ENCODE measurements around the gene P3H4. TPM values are rescaled to one million over a fixed set of nuclear protein-coding genes. Genes with fewer than 3 reads are reported as not detected.
A peak's percentile ranks its signal among the peaks of the same experiment; 100 is the strongest.

P3H4 gene
- polyA plus RNA-seq, 2 of the 4 experiments (the other 2 are of a cell fraction): 36.0 to 52.8 TPM

DNA sequence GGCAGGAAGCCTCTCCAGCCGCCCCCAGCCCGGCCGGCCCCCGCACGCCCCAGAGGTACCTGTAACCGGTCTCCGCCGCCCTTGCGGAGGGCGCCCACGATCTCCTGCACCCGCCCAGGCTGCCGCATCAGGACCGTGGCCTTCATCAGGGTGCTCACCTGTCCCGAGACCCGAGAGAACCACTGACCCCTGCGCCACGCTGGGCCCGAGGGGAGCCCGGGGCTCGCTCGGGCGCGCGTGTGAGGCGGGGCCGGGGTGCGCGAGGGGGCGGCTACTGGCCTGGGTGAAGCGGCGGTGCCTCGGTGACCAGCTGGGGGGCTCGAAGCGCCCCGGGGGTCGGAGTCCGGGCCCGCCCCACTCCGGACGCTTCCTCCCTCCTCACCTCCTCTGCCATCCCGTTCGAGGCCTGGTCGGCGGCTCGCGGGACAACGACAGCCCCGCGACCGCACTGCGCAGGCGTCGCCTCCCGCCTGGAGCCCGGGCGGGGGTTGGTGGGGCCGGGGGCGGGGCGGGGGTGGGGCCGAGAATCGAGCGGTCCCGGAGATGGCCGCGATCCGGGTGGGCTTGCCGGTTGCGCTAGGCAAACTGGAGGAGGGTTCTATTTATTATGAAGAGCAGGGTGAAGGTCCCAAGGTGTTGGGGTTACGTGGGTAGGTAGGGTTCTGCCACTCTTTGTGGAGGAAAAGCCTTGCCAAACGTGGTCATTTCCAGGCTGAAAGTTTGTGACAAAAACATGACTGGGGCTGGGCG, 24.2 kb upstream of the P3H4 start, which contains the start of gene NT5C3B (continued):
- TF ChIP-seq FOSB (CRISPR knock-in tag; IDR thresholded peaks at IDR 0.05) (no peak), EP300 (IDR thresholded peaks at IDR 0.05) (no peak), ELK1 (IDR thresholded peaks at IDR 0.05; ENCODE audit: low read depth, low read length) (no peak), TFCP2L1 (CRISPR knock-in tag; IDR thresholded peaks at IDR 0.05) (no peak), RCOR1 (IDR thresholded peaks at IDR 0.05; ENCODE audit: low read depth, low read length) (no peak), ZFP36 (IDR thresholded peaks at IDR 0.05; ENCODE audit: borderline replicate concordance, partially characterized antibody) (no peak), CEBPB (IDR thresholded peaks at IDR 0.05) (no peak), CBX8 (IDR thresholded peaks at IDR 0.05) (no peak), SMC3 (IDR thresholded peaks at IDR 0.05) (no peak), BHLHE40 (IDR thresholded peaks at IDR 0.05; ENCODE audit: low read depth, low read length) (no peak), HDAC2 (IDR thresholded peaks at IDR 0.05) (no peak), MAZ (IDR thresholded peaks at IDR 0.05; ENCODE audit: borderline replicate concordance, low read depth, low read length) (no peak), FOXS1 (CRISPR knock-in tag; IDR thresholded peaks at IDR 0.05) (no peak), PHF8 (IDR thresholded peaks at IDR 0.05; ENCODE audit: borderline replicate concordance, low read depth) (peak; percentile 77), USF2 (IDR thresholded peaks at IDR 0.05) (no peak), RNF2 (IDR thresholded peaks at IDR 0.05; ENCODE audit: borderline replicate concordance, low read depth) (peak; percentile 77; the same call in 1 of the 2 replicates), CBX2 (IDR thresholded peaks at IDR 0.05; ENCODE audit: borderline replicate concordance, low read depth) (no peak), E2F6 (IDR thresholded peaks at IDR 0.05; ENCODE audit: borderline replicate concordance, low read depth) (peak; percentile 51; the same call in 1 of the 2 replicates), POLR2A (IDR thresholded peaks at IDR 0.05; ENCODE audit: low read length) (peak; percentile 85), HEYL (CRISPR knock-in tag; IDR thresholded peaks at IDR 0.05) (no peak), RAD21 (conservative IDR thresholded peaks at IDR 0.05 in 1 of 2, IDR thresholded peaks at IDR 0.05 in 1 of 2) (no peak), GATA3 (IDR thresholded peaks at IDR 0.05; ENCODE audit: borderline replicate concordance) (no peak), SREBF2 (IDR thresholded peaks at IDR 0.05) (no peak), CHD2 (IDR thresholded peaks at IDR 0.05; ENCODE audit: low read length, partially characterized antibody) (no peak), POLR2AphosphoS2 (conservative IDR thresholded peaks at IDR 0.05; ENCODE audit: low read length) (no peak), NPAS2 (CRISPR knock-in tag; IDR thresholded peaks at IDR 0.05; ENCODE audit: borderline replicate concordance) (no peak), ZSCAN20 (CRISPR knock-in tag; IDR thresholded peaks at IDR 0.05) (no peak), HOXB5 (CRISPR knock-in tag; IDR thresholded peaks at IDR 0.05) (no peak), JUN (IDR thresholded peaks at IDR 0.05) (peak in 1 of 2 experiments; percentile 78; a peak in 3 of 5 replicates), TP53 (CRISPR knock-in tag; IDR thresholded peaks at IDR 0.05) (no peak), NFE2L2 (conservative IDR thresholded peaks at IDR 0.05; ENCODE audit: low read length) (no peak), ESRRA (IDR thresholded peaks at IDR 0.05; ENCODE audit: borderline replicate concordance, low read length) (no peak)
- TF ChIP-seq, protein P1, sequence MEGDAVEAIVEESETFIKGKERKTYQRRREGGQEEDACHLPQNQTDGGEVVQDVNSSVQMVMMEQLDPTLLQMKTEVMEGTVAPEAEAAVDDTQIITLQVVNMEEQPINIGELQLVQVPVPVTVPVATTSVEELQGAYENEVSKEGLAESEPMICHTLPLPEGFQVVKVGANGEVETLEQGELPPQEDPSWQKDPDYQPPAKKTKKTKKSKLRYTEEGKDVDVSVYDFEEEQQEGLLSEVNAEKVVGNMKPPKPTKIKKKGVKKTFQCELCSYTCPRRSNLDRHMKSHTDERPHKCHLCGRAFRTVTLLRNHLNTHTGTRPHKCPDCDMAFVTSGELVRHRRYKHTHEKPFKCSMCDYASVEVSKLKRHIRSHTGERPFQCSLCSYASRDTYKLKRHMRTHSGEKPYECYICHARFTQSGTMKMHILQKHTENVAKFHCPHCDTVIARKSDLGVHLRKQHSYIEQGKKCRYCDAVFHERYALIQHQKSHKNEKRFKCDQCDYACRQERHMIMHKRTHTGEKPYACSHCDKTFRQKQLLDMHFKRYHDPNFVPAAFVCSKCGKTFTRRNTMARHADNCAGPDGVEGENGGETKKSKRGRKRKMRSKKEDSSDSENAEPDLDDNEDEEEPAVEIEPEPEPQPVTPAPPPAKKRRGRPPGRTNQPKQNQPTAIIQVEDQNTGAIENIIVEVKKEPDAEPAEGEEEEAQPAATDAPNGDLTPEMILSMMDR (IDR thresholded peaks at IDR 0.05): no peak
- TF ChIP-seq, protein P2, sequence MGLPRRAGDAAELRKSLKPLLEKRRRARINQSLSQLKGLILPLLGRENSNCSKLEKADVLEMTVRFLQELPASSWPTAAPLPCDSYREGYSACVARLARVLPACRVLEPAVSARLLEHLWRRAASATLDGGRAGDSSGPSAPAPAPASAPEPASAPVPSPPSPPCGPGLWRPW (IDR thresholded peaks at IDR 0.05): no peak
- TF ChIP-seq, protein P3, sequence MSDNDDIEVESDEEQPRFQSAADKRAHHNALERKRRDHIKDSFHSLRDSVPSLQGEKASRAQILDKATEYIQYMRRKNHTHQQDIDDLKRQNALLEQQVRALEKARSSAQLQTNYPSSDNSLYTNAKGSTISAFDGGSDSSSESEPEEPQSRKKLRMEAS (IDR thresholded peaks at IDR 0.05): peak; percentile 68; the same call in 1 of the 2 replicates
- TF ChIP-seq, protein P4, sequence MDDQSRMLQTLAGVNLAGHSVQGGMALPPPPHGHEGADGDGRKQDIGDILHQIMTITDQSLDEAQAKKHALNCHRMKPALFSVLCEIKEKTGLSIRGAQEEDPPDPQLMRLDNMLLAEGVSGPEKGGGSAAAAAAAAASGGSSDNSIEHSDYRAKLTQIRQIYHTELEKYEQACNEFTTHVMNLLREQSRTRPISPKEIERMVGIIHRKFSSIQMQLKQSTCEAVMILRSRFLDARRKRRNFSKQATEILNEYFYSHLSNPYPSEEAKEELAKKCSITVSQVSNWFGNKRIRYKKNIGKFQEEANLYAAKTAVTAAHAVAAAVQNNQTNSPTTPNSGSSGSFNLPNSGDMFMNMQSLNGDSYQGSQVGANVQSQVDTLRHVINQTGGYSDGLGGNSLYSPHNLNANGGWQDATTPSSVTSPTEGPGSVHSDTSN (IDR thresholded peaks at IDR 0.05): no peak
- TF ChIP-seq, protein P5, sequence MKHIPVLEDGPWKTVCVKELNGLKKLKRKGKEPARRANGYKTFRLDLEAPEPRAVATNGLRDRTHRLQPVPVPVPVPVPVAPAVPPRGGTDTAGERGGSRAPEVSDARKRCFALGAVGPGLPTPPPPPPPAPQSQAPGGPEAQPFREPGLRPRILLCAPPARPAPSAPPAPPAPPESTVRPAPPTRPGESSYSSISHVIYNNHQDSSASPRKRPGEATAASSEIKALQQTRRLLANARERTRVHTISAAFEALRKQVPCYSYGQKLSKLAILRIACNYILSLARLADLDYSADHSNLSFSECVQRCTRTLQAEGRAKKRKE (CRISPR knock-in tag; IDR thresholded peaks at IDR 0.05; ENCODE audit: low read depth): no peak

All from A549 (cell line).